ENCODE measurements around the gene DRG2.
A peak's percentile ranks its signal among the peaks of the same experiment; 100 is the strongest.

The DRG2 gene

GRCh38 chr17:18111330-18111971, 23.7 kb downstream of the DRG2 start:
- TF ChIP-seq CTCF (conservative IDR thresholded peaks at IDR 0.05; ENCODE audit: low read depth, low read length) = no peak
- no peak overlapping the region for H3K4me3 ChIP-seq (ENCODE audit: low read depth, low read length)
- no peak for DNase-seq (ENCODE audit: low read depth)

GRCh38 chr17:18115517-18115916, 27.8 kb downstream of the DRG2 start:
- DNase-seq (ENCODE audit: low read depth) = no peak
- TF ChIP-seq CTCF (conservative IDR thresholded peaks at IDR 0.05; ENCODE audit: low read depth, low read length) = no peak
- no peak overlapping the region for H3K4me3 ChIP-seq (ENCODE audit: low read depth, low read length)

GRCh38 chr17:18116078-18116477, 28.3 kb downstream of the DRG2 start:
- TF ChIP-seq CTCF (conservative IDR thresholded peaks at IDR 0.05; ENCODE audit: low read depth, low read length) = no peak
- H3K4me3 ChIP-seq (ENCODE audit: low read depth, low read length) = no peak overlapping the region
- no peak for DNase-seq (ENCODE audit: low read depth)

- H3K4me3 ChIP-seq (ENCODE audit: low read depth, low read length) = no peak overlapping the region
- DNase-seq (ENCODE audit: low read depth) = peak; percentile 7
These were observed 29.8 kb downstream of the DRG2 start for GRCh38 chr17:18117533-18117932.

GRCh38 chr17:18117982-18118975, 30.5 kb downstream of the DRG2 start:
- TF ChIP-seq CTCF (conservative IDR thresholded peaks at IDR 0.05; ENCODE audit: low read depth, low read length) = no peak
- DNase-seq (ENCODE audit: low read depth) = peak; percentile 16

More at GRCh38 chr17:18117533-18117932, 29.8 kb downstream of the DRG2 start:
- TF ChIP-seq CTCF (conservative IDR thresholded peaks at IDR 0.05; ENCODE audit: low read depth, low read length) = no peak

GRCh38 chr17:18119166-18119745, 31.5 kb downstream of the DRG2 start:
- DNase-seq (ENCODE audit: low read depth) = no peak
- TF ChIP-seq CTCF (conservative IDR thresholded peaks at IDR 0.05; ENCODE audit: low read depth, low read length) = no peak
- H3K4me3 ChIP-seq (ENCODE audit: low read depth, low read length) = no peak overlapping the region

More at GRCh38 chr17:18117982-18118975, 30.5 kb downstream of the DRG2 start:
- H3K4me3 ChIP-seq (ENCODE audit: low read depth, low read length) = no peak overlapping the region
